ENCODE measurements around the gene FGF16.
"Not testable (repeated sequence)": the region's sequence is repeated elsewhere in the genome, so short reads cannot be mapped to it uniquely, and the experiment has no call there.

Gene FGF16

GRCh38 chrX:77450415-77450814 is 3.2 kb downstream of the FGF16 start:
- no peak overlapping the region for H3K4me3 ChIP-seq (ENCODE audit: low read depth, low read length)
- no peak for TF ChIP-seq MAX (IDR thresholded peaks at IDR 0.05; ENCODE audit: low read depth, low read length)
- no peak for TF ChIP-seq CTCF (IDR thresholded peaks at IDR 0.05; ENCODE audit: low read depth, low read length)
- TF ChIP-seq MYC (IDR thresholded peaks at IDR 0.05; ENCODE audit: low read depth, low read length): no peak
- DNase-seq (ENCODE audit: low read depth): no peak

GRCh38 chrX:77450996-77451395 is 3.8 kb downstream of the FGF16 start:
- no peak overlapping the region for H3K4me3 ChIP-seq (ENCODE audit: low read depth, low read length)
- DNase-seq (ENCODE audit: low read depth): no peak
- TF ChIP-seq POLR2A (IDR thresholded peaks at IDR 0.05; ENCODE audit: extremely low read depth, insufficient read length) (no peak), CTCF (IDR thresholded peaks at IDR 0.05; ENCODE audit: low read depth, low read length) (no peak), MYC (IDR thresholded peaks at IDR 0.05; ENCODE audit: low read depth, low read length) (no peak), MAX (IDR thresholded peaks at IDR 0.05; ENCODE audit: low read depth, low read length) (no peak)

GRCh38 chrX:77453190-77453589 is 6.0 kb downstream of the FGF16 start:
- H3K4me3 ChIP-seq (ENCODE audit: low read depth, low read length): no peak overlapping the region
- no peak for TF ChIP-seq MAX (IDR thresholded peaks at IDR 0.05; ENCODE audit: low read depth, low read length)
- no peak for TF ChIP-seq MYC (IDR thresholded peaks at IDR 0.05; ENCODE audit: low read depth, low read length)
- DNase-seq (ENCODE audit: low read depth): no peak

GRCh38 chrX:77455437-77455836 is 8.2 kb downstream of the FGF16 start:
- TF ChIP-seq MYC (IDR thresholded peaks at IDR 0.05; ENCODE audit: low read depth, low read length): no peak
- TF ChIP-seq CTCF (IDR thresholded peaks at IDR 0.05; ENCODE audit: low read depth, low read length): no peak
- no peak for TF ChIP-seq MAX (IDR thresholded peaks at IDR 0.05; ENCODE audit: low read depth, low read length)
- no peak for TF ChIP-seq POLR2A (IDR thresholded peaks at IDR 0.05; ENCODE audit: extremely low read depth, insufficient read length)
- H3K4me3 ChIP-seq (ENCODE audit: low read depth, low read length): no peak overlapping the region
- DNase-seq (ENCODE audit: low read depth): no peak

- H3K4me3 ChIP-seq (ENCODE audit: low read depth, low read length): no peak overlapping the region
- TF ChIP-seq MYC (IDR thresholded peaks at IDR 0.05; ENCODE audit: low read depth, low read length) (no peak), MAX (IDR thresholded peaks at IDR 0.05; ENCODE audit: low read depth, low read length) (no peak), POLR2A (IDR thresholded peaks at IDR 0.05; ENCODE audit: extremely low read depth, insufficient read length) (no peak), CTCF (IDR thresholded peaks at IDR 0.05; ENCODE audit: low read depth, low read length) (no peak)
- no peak for DNase-seq (ENCODE audit: low read depth)
These were observed 36.9 kb downstream of the FGF16 start for GRCh38 chrX:77484045-77484444.

- peak; percentile 7 for DNase-seq (ENCODE audit: low read depth)
- no peak overlapping the region for H3K4me3 ChIP-seq (ENCODE audit: low read depth, low read length)
- TF ChIP-seq MAX (IDR thresholded peaks at IDR 0.05; ENCODE audit: low read depth, low read length) (no peak), CTCF (IDR thresholded peaks at IDR 0.05; ENCODE audit: low read depth, low read length) (no peak), POLR2A (IDR thresholded peaks at IDR 0.05; ENCODE audit: extremely low read depth, insufficient read length) (no peak), MYC (IDR thresholded peaks at IDR 0.05; ENCODE audit: low read depth, low read length) (no peak)
These were observed 46.7 kb downstream of the FGF16 start for GRCh38 chrX:77493677-77494553.

- H3K4me3 ChIP-seq (ENCODE audit: low read depth, low read length); DNase-seq (ENCODE audit: low read depth): not testable (repeated sequence)
These were observed 53.0 kb downstream of the FGF16 start for GRCh38 chrX:77500164-77500563.
